HG02571 (cell line): ENCODE data around the gene METTL5.

Experiments
- ATAC-seq: cut with Tn5 transposase; IDR thresholded peaks from one replicate; pipeline ENCODE4 v1.9.1; 2021; ENCODE audit warnings: mild to moderate bottlenecking, moderate library complexity; ENCODE audit not compliant: unreplicated experiment

Gene METTL5

DNA sequence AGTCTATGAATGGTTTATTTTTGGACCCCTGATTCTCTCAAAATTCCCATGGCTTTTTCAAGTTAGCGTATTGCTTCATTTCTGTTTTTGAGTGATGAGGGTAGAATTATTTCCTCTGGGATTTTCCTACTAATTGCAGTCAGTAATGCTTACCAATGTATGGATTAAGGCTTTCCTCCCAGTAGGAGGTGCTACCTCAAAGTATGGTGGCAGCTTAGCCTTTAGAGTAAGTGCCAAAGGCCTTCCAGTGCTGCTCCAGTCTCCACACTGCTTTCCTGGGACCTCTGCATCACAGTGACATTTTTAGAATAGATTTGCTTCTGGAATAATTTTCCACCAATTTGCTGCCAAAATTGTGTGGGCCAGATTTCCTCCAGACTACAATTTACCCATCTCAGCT is 42.2 kb downstream of the METTL5 start:
- ATAC-seq: no peak

DNA sequence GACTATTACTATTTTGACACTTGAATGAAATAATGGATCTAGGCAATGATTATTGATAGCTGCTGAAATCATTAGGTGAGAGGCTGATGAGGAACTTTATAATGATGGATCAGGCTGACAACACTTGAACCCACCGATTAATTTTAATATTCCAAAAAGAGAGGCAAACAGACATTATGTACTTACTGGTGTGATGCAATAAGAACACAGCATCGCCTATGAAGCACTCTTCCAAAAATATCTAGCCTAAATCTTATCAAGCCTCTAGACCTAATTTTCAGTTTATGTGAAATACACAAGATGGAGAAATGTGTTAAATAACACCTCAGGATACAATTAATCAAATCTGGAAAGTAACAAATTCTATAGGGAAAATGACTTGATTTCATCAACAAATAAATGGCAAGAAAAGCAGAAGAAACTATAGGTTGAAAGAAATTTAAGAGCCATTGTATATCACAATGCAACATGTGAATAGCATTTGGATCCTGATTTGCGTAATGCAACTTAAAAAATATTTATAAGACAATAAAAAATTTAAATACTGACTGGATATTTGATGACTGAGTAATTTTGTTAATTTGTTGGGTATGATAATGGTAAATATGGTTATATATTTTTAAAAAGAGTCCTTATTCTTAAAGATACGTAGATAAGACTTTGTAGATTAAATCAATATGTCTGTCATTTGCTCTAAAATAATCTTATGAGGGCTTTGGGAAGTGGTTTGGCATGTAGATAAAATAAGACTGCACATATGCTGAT is 43.3 kb downstream of the METTL5 start:
- ATAC-seq: no peak

DNA sequence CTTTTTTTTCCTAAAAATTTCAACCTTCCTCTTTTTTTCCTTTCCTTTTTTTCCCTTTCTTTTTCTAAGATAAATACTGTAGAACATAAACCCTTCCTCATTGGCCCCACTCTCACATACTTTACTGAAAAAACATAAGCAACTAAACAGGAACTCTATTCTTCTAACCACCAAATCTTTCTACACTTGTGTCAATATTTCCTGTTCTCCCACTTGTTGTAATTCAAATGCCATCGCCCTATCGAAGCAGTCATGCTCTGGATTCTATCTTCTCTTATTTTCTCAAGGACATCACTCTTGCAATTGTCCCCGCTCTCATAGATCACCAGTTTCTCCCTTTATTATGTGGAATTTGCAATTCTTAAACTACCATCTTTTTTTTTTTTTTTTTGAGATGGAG is 46.3 kb downstream of the METTL5 start:
- no peak for ATAC-seq

DNA sequence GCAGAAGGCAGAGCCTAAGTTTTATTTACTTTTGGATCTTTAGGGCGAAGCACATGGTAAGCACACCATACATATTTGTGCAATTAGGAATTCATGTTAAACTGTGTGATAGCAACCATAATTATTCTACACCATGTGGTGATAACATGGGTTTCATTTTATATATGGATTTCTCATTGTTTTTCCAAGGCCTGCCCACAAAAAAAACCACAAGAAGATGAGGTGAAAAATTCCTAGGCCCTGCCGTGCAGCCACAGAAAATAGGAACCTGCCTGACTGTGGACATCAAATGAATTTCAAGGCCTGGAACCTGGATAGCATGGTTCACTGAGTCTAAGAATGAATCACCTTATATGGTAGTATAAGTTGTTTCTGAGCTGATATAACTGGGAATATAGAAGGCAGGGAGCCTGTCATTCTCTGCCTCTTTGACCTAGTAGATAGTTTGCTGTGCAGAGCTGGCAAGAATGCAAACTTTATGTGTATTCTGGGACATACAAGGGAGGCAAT is 48.4 kb downstream of the METTL5 start:
- ATAC-seq: no peak

DNA sequence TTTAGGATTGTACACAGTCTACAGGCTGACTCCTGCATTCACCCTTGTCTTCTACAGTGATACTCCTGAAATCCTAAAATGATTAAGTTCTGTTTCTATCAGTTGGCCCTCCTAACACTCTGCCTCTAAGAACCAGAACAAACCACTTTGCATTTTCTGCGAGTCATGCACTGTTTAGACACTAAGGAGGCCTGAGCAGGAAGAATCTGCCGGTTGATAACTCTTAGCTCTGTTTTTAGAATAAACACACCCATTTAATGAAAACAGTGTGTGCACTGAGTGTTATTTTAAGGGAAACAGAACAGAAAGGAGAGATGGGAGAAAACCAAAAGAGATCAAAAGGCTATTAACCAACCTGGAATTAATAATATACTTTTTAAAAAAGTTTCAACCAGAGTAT is 48.9 kb downstream of the METTL5 start:
- no peak for ATAC-seq

DNA sequence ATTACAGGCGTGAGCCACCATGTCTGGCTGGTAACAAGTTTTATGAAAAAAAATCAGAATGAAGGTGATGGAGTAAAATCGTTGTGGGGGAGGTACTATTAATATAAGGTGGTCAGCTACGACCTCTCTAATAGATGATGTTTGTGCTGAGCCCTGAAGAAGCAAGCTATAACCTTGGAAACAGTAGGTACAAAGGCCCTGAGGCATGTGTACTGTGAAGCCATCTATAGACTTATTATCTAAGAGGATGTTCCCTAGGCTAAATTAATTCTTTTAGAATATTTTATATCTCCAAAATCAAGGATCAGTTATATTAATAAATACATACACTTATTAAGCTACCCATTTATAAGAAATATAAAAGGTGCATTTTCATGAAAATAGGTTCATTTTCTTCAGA is 49.4 kb downstream of the METTL5 start:
- no peak for ATAC-seq

DNA sequence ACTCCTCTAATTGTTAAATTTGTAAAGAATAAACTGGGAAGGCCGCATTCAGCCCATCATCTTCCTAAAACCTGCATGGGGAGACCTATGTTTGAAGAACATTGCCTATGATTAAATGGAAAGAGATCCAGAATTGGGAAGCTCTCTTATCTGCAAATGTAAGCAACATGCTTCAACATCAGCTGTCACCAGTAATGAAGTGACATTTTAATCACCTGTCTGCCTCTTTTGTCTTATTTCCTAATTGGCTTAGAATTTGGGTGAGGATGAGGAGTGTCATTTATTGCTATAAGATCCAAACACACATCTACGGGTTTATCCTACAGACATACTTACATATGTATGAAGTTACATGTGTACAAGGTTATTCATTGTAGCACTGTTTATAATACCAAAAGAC is 52.1 kb downstream of the METTL5 start:
- no peak for ATAC-seq

DNA sequence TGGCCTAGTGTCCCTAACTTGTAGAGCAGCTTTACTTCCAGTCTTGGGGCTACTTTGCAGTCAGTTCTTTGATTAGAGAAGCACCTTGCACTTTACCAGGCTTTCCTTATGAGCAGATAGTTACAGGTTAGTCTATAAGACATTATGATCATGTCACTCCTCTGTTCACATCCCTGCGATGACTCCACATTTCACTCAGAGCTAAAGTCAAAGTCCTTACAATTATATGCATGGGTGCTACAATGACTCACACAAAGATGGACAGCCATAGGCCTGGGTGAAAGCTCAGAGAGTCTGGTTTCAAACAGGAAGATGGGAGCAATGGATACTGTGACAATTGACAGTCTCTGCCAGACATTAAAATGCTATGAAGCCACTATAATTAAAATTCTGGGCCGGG is 53.1 kb downstream of the METTL5 start:
- ATAC-seq: no peak

DNA sequence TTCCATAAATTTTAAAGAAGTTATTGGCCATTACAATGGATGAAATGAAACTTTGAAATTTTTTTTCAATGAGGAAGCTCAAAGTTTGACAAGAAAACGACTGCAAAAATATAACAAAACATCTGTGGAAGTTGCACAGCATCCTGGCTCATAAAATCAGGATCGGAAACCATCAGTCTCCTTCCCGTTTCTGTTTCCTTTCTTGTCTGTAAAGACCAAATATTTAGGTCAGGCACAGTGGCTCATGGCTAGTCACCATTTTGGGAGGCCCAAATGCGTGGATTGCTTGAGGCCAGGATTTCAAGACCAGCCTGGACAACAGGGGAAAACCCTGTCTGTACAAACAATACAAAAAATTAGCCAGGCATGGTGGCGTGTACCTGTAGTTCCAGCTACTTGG is 53.7 kb downstream of the METTL5 start:
- no peak for ATAC-seq

DNA sequence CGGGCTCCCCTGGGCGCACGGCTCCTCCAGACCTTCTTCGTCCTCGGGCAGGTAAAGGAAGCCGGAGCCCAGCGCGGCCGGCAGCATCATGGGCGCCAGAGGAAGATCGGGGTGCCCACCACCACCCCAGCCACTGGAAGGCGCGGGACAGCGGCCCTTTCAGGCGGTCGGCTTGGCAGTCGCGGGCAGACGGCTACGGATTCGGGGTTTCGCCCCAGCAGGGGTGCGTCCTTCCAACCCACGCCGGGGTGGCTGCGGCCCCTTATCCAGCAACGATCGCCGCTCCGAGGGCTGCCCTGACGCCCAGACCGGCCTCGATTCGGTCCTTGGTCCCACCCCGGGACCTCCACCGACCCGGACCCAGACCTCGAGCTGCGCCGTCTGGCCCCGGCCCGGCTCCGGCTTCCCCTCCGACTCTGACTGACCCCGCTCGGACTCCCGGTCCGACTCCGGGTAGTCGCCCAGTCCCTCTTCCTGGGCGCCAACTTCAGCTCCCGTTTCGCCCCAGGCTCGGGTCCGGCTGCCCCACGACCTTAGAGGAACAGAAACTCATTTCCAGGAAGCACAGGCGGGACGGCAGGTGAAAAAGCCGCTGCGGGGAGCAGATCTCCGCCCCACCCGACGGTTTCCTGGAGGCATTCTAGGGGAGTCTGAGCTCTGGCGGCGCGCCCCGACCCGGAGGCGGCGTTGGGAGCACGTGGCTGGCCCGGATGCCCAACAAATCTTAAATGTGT is 56.3 kb downstream of the METTL5 start:
- no peak for ATAC-seq

DNA sequence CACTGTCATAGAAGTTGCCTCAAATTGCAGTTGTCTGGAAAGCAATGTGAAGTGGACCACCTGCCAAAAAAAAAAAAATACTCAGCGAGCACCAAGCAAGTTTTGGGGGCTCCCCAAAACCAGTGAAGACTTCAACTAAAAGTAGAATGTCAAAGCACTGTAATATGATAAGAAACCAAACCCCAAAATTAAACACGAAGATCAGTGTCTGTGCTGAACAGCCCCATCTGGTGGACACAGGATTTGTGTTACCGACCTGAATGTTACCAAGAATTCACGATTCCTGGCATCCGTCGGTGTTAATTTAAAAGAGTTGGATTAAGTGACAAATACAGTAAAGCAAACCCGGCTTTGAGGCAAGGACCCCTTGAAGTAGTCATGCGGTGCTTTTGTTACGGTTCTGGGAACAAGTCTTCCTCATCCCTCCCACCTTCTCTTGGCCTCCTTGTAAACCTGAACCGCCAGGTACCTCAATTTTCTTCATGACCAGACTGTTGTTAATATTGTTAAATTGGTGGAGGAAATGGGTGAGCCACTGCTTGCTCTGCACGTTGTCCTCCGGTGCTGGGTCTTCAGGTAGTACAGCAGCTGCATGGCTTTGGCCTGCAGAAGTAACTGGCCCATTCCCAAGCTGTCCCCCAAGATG is 57.3 kb downstream of the METTL5 start:
- no peak for ATAC-seq

DNA sequence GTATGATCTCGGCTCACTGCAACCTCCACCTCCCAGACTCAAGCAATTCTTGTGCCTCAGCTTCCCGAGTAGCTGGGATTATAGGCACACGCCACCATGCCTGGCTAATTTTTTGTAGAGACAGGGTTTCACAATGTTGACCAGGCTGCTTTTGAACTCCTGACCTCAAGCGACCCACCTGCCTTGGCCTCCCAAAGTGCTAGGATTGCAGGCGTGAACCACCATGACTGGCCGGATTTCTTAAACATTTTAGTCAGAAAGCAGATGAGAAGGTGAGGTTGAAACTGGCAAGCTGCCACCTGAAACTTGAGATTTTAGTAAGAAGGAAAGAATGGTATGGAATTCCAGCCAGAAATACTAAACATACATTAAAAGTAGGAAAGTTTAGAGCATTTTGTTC is 59.2 kb downstream of the METTL5 start:
- ATAC-seq: no peak

DNA sequence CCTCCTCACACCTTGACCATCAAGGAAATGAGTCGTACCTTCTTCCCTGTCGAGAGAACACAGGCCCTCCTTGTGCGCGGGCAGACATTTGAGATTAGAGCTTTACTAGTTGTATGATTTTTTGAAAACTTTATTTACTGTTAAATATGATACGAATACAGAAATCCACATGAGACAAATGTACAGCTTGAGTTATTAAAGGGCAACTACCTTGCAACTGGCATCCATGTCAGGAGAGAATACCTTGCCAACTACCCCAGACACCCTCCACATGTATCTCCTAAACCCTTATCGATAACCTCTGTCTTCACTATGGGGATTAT is 62.8 kb downstream of the METTL5 start:
- no peak for ATAC-seq
